Body of pancreas (tissue), 4 donors: ENCODE data around the gene SKIC2.
"Not testable (repeated sequence)": the region's sequence is repeated elsewhere in the genome, so short reads cannot be mapped to it uniquely, and the experiment has no call there.

Source experiments
- POLR2A ChIP-seq, 3 donors: fragments of 450-650 bp; IDR thresholded peaks; one replicate each; pipeline ENCODE4 v1.6.1; 2016; ENCODE audit warnings: antibody characterized with exemption in 3 of 3, mild to moderate bottlenecking in 2 of 3
- TF ChIP-seq, protein P1 (sequence below), 7 experiments: fragments of 450-650 bp in 4 of 7; fragments of 200-600 bp in 3 of 7; sonication (generic) in 3 of 7; IDR thresholded peaks; one replicate each; pipeline ENCODE4 v1.5.1; 2016 to 2019; ENCODE audit warnings: antibody characterized with exemption in 7 of 7

DNA sequence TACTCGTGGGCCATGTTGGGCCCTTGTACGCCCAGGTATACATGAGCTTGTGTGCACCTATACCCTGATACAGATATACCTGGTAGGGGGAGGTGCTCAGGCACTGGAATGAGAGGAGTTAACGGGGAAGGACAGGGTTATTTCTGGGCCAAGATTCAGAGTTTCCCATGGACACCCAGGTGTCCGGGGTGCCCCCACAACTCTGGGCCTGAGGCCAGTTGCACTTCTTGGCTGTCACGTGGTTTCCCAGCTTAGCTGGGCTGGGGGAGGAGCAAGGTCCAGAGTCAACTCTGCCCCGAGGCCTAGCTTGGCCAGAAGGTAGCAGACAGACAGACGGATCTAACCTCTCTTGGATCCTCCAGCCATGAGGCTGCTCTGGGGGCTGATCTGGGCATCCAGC, 22.8 kb downstream of the SKIC2 start, which contains the start of gene C4A:
- TF ChIP-seq POLR2A (IDR thresholded peaks at IDR 0.05) = not testable (repeated sequence)
- TF ChIP-seq, protein P1, sequence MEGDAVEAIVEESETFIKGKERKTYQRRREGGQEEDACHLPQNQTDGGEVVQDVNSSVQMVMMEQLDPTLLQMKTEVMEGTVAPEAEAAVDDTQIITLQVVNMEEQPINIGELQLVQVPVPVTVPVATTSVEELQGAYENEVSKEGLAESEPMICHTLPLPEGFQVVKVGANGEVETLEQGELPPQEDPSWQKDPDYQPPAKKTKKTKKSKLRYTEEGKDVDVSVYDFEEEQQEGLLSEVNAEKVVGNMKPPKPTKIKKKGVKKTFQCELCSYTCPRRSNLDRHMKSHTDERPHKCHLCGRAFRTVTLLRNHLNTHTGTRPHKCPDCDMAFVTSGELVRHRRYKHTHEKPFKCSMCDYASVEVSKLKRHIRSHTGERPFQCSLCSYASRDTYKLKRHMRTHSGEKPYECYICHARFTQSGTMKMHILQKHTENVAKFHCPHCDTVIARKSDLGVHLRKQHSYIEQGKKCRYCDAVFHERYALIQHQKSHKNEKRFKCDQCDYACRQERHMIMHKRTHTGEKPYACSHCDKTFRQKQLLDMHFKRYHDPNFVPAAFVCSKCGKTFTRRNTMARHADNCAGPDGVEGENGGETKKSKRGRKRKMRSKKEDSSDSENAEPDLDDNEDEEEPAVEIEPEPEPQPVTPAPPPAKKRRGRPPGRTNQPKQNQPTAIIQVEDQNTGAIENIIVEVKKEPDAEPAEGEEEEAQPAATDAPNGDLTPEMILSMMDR (IDR thresholded peaks at IDR 0.05) = not testable (repeated sequence)
